Gastrocnemius medialis (tissue), 4 donors: ENCODE results near the gene CHTF18. TPM values are rescaled to one million over a fixed set of nuclear protein-coding genes. Genes with fewer than 3 reads are reported as not detected.

Source experiments
- ATAC-seq, 2 donors: fragments of 150-250 bp; one replicate each; pipeline ENCODE4 v1.9.1; 2016
- DNase-seq, 2 donors: peaks; one replicate each; pipeline ENCODE4 v3.0.0-alpha.2; 2019
- H3K27ac ChIP-seq, 4 donors: fragments of 200-600 bp; sonication (generic); 1 replicate in 1 of 4; 2 replicates in 3 of 4; pipeline ENCODE4 v1.5.1; 2016 to 2018; ENCODE audit warnings: mild to moderate bottlenecking in 2 of 4, moderate library complexity in 1 of 4
- H3K27me3 ChIP-seq, 3 donors: fragments of 200-600 bp; sonication (generic) in 2 of 3; 1 replicate in 1 of 3; 2 replicates in 2 of 3; pipeline versions ENCODE4 v1.5.1 to v1.6.0; 2016 to 2019; ENCODE audit warnings: mild to moderate bottlenecking in 1 of 3, moderate library complexity in 1 of 3
- H3K36me3 ChIP-seq, 2 donors: fragments of 200-600 bp; sonication (generic) in 1 of 2; one replicate each; pipeline ENCODE4 v1.5.1; 2017 to 2018
- H3K4me1 ChIP-seq, 2 donors: fragments of 200-600 bp; sonication (generic) in 1 of 2; one replicate each; pipeline ENCODE4 v1.5.1; 2016 to 2017; ENCODE audit warnings: mild to moderate bottlenecking in 2 of 2
- H3K4me3 ChIP-seq, 4 donors: fragments of 200-600 bp; sonication (generic) in 3 of 4; 1 replicate in 1 of 4; 2 replicates in 3 of 4; pipeline ENCODE4 v1.5.1; 2016 to 2019; ENCODE audit warnings: mild to moderate bottlenecking in 2 of 4
- H3K9me3 ChIP-seq, 3 donors: fragments of 200-600 bp; sonication (generic) in 2 of 3; 1 replicate in 1 of 3; 2 replicates in 2 of 3; pipeline ENCODE4 v1.5.1; 2016 to 2019
- CTCF ChIP-seq, 5 experiments: fragments of 450-650 bp in 3 of 5; fragments of 200-600 bp in 2 of 5; sonication (generic) in 2 of 5; IDR thresholded peaks in 4 of 5; conservative IDR thresholded peaks in 1 of 5; 1 replicate in 4 of 5; 2 replicates in 1 of 5; pipeline ENCODE4 v1.5.1; 2016 to 2019; ENCODE audit warnings: antibody characterized with exemption in 5 of 5, mild to moderate bottlenecking in 3 of 5, moderate library complexity in 3 of 5
- POLR2A ChIP-seq, 2 donors: fragments of 450-650 bp; IDR thresholded peaks; one replicate each; pipeline ENCODE4 v1.6.1; 2017; ENCODE audit warnings: antibody characterized with exemption in 2 of 2, mild to moderate bottlenecking in 2 of 2, moderate library complexity in 2 of 2
- in situ Hi-C, 4 donors: fragments of 200-750 bp; cut with MboI; loops; one replicate each; pipeline versions ENCODE4 v1.15.0 to v1.8.0; 2017; ENCODE audit warnings: low sequenced_read_pairs in 4 of 4
- intact Hi-C: fragments of 100-400 bp; cut with DNase I; formaldehyde crosslinking; loops from one replicate; pipeline ENCODE4 v1.15.1; 2023; ENCODE audit warnings: low total_unique reads
- total RNA-seq, 4 donors: library from RNA; depleted of rRNA; stranded (reverse); fragments of >200 nt; gene quantifications; one replicate each; pipeline versions ENCODE4 v1.1.0 to v1.2.3, GENCODE V29; 2016

CHTF18 gene
- total RNA-seq, 4 donors from 2014 or later = 0.44 to 5.8 (median 3.1) TPM

GRCh38 chr16:763369-764183, 24.8 kb upstream of the CHTF18 start:
- H3K4me1 ChIP-seq = no peaks in the 10 kb centered on the region
- no peak for ATAC-seq
- no peak overlapping the region for H3K4me3 ChIP-seq
- no peaks in the 10 kb centered on the region for H3K9me3 ChIP-seq
- in situ Hi-C loops (no loop called here), intact Hi-C loops (no loop called here)
- H3K36me3 ChIP-seq = no peaks in the 10 kb centered on the region
- H3K27me3 ChIP-seq = peaks cover 0 to 24% (median 15%) of the 10 kb centered on the region in 3 donors
- TF ChIP-seq CTCF (IDR thresholded peaks at IDR 0.05 in 4 of 5, conservative IDR thresholded peaks at IDR 0.05 in 1 of 5) (no peak), POLR2A (IDR thresholded peaks at IDR 0.05) (no peak)
- DNase-seq = no peak
- no peak overlapping the region for H3K27ac ChIP-seq

GRCh38 chr16:764184-764750, 24.2 kb upstream of the CHTF18 start:
- intact Hi-C loops (no loop called here), in situ Hi-C loops (no loop called here)
- Histone ChIP-seq H3K36me3 (no peaks in the 10 kb centered on the region), H3K9me3 (no peaks in the 10 kb centered on the region), H3K4me1 (no peaks in the 10 kb centered on the region), H3K27ac (no peak overlapping the region), H3K27me3 (peaks cover 0 to 27% (median 15%) of the 10 kb centered on the region in 3 donors), H3K4me3 (no peak overlapping the region)
- TF ChIP-seq POLR2A (IDR thresholded peaks at IDR 0.05) (no peak), CTCF (IDR thresholded peaks at IDR 0.05 in 4 of 5, conservative IDR thresholded peaks at IDR 0.05 in 1 of 5) (no peak)
- ATAC-seq = no peak
- DNase-seq = no peak

GRCh38 chr16:764848-765487, 23.5 kb upstream of the CHTF18 start:
- in situ Hi-C loops = no loop called here
- DNase-seq = no peak
- no peak overlapping the region for H3K27ac ChIP-seq
- H3K36me3 ChIP-seq = no peaks in the 10 kb centered on the region
- intact Hi-C loops = no loop called here
- H3K4me3 ChIP-seq = no peak overlapping the region
- ATAC-seq = no peak
- no peaks in the 10 kb centered on the region for H3K4me1 ChIP-seq
- no peaks in the 10 kb centered on the region for H3K9me3 ChIP-seq
- H3K27me3 ChIP-seq = peaks cover 6 to 27% (median 15%) of the 10 kb centered on the region in 3 donors
- no peak for TF ChIP-seq CTCF (IDR thresholded peaks at IDR 0.05 in 4 of 5, conservative IDR thresholded peaks at IDR 0.05 in 1 of 5)
- no peak for TF ChIP-seq POLR2A (IDR thresholded peaks at IDR 0.05)

- ATAC-seq = no peak
- Histone ChIP-seq H3K4me1 (no peaks in the 10 kb centered on the region), H3K27me3 (peaks cover 6 to 27% (median 15%) of the 10 kb centered on the region in 3 donors), H3K4me3 (no peak overlapping the region), H3K27ac (no peak overlapping the region), H3K36me3 (no peaks in the 10 kb centered on the region), H3K9me3 (no peaks in the 10 kb centered on the region)
- in situ Hi-C loops (no loop called here), intact Hi-C loops (no loop called here)
- DNase-seq = no peak
- TF ChIP-seq POLR2A (IDR thresholded peaks at IDR 0.05) = no peak
- no peak for TF ChIP-seq CTCF (IDR thresholded peaks at IDR 0.05 in 4 of 5, conservative IDR thresholded peaks at IDR 0.05 in 1 of 5)
Measured at GRCh38 chr16:765488-765865, 22.9 kb upstream of the CHTF18 start.
